Effector memory CD4-positive, alpha-beta T cell (primary cell): ENCODE measurements around the gene UPK3A.
A peak's percentile ranks its signal among the peaks of the same experiment; 100 is the strongest.
"Not testable (repeated sequence)": the region's sequence is repeated elsewhere in the genome, so short reads cannot be mapped to it uniquely, and the experiment has no call there.

Source experiments
- DNase-seq, 3 donors: peaks; one replicate each; pipeline ENCODE4 v3.0.0-alpha.2; 2020
- H3K27ac ChIP-seq: 2 replicates; pipeline ENCODE4 v1.7.0; 2013; ENCODE audit warnings: mild to moderate bottlenecking, low read length, moderate library complexity; ENCODE audit not compliant: insufficient read depth, poor library complexity, severe bottlenecking
- H3K27me3 ChIP-seq: replicated peaks from 2 replicates; pipeline ENCODE4 v1.7.0; 2013; ENCODE audit warnings: mild to moderate bottlenecking, low read length; ENCODE audit not compliant: insufficient read depth, control insufficient read depth, poor library complexity, severe bottlenecking
- H3K36me3 ChIP-seq: 2 replicates; pipeline ENCODE4 v1.7.0; 2013; ENCODE audit warnings: mild to moderate bottlenecking, low read length, moderate library complexity; ENCODE audit not compliant: control insufficient read depth, insufficient read depth
- H3K4me1 ChIP-seq: 2 replicates; pipeline ENCODE4 v1.7.0; 2013; ENCODE audit warnings: low read length, mild to moderate bottlenecking; ENCODE audit not compliant: control insufficient read depth, insufficient read depth, poor library complexity, severe bottlenecking
- H3K4me3 ChIP-seq: 2 replicates; pipeline ENCODE4 v1.7.0; 2013; ENCODE audit warnings: low read length, low read depth, mild to moderate bottlenecking; ENCODE audit not compliant: insufficient read depth, poor library complexity, severe bottlenecking
- H3K9me3 ChIP-seq: 2 replicates; pipeline ENCODE4 v1.7.0; 2013; ENCODE audit warnings: mild to moderate bottlenecking, low read length, moderate library complexity; ENCODE audit not compliant: control insufficient read depth

The UPK3A gene

DNA sequence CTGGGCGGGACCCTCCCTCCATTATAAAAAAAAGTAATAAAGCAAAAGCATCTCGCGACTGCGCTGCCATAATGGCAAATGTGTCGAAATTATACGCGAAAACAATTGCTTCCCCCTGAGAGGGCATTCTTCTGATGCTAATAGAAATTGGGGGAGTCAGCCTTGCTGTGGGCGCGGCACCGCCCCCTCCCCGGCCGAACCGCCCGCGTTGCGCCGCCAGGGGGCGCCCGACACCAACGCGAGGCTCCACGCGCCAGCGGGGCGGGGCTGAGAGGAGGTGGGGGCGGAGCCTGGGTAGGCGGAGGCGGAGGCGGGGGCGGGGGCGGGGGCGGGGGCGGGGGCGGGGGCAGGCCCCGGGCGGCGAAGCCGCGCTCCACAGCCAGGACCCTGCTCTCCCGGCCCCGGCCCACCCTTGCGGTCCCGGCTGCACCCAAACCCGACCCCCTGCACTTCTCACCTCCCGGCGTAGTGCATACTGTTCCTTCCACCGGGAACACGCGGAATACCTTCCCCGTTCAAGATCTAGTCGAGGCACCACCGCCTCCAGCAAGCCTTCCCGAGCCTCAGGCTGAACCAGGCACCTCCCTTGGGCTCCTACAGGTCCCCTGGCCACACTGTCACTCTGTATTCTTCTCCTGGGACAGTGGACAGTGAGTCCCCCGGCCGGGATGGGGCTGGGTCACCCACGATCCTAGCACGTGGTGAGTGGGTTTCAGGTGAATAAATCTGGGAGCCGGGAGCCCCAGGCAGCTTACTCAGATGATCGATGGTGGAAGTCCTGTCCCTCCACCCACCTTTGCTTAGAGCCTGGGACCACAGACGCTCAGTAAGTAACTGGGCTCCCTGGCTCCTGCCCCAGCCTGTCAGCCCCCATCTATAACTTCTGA, 15.5 kb upstream of the UPK3A start:
- Histone ChIP-seq H3K27ac (no peak overlapping the region), H3K27me3 (no peaks in the 10 kb centered on the region), H3K9me3 (no peaks in the 10 kb centered on the region), H3K36me3 (no peaks in the 10 kb centered on the region), H3K4me3 (peak overlapping the region; percentile 63), H3K4me1 (peaks cover 16% of the 10 kb centered on the region)
- DNase-seq, result peak; percentile 78 to 86 (median 84)

DNA sequence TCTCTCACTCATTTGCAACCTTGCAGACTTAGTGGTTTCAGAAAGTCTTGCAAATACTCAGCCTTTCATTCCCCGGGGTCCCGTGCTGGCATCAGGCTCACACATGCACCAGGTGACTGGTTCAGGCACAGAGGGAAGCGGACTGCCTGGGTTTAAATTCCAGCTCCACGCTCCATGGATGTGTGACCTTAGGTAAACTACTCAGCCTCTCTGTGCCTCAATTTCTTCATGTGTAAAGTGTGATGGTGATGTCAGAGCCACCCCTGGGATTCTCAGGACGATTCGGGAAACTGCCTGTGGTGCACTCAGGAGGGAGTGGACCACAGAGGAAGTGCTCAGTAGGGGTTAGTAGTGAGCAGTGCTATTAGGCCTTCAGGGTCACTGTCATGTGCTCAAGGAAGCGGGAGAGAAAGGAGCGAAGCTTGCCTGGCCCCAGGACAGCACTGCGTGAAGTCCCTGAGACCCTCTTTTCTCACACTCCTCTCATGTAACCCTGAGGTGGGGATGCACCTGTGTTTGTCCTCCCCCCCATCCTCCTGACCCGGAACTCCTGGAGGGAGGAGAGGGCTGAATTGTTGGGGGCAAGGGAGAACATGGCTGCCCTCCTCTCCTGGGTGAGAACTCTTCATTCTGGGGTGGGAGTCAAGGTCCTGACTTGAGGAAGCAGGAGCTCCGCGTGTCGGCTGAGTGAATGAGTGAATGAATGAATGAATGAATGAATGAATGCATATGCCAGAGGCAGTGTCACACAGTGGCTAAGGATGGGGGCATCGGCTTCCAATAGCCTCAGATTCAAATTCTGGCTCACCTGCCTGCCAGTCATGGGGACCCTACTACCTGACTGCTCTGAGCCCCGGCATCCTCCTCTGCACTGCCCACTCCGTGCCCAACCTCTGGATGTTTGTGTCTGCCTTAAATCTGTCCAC, 14.4 kb upstream of the UPK3A start:
- Histone ChIP-seq H3K27ac (no peak overlapping the region), H3K9me3 (no peaks in the 10 kb centered on the region), H3K4me1 (peaks cover 16% of the 10 kb centered on the region), H3K4me3 (no peak overlapping the region), H3K27me3 (no peaks in the 10 kb centered on the region), H3K36me3 (no peaks in the 10 kb centered on the region)
- DNase-seq, result no peak

DNA sequence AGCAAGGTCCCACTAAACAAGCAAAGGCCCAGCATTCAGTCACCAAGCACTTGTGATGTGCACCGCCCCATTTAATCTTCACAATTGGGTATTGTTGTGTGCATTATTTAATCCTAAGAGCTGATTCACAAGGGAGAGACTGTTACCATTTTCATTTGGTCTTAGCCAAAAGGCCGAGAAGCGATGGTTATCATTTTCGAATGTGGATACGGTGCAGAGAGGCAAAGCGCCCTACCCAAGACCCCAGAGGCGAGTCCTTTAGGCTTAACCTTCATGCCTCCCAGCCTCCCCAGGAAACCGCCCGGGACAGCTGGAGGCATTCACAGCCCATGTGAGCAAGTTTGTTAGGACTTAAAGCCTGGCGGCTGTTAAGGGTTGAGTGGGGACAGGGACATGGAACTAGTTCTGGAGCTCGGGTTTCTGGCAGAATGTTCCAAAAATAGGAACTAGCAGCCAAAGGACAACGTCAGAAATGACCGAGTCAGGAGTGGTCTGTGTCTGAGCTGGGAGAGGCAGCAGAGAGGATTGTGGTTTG, 13.0 kb upstream of the UPK3A start:
- no peak overlapping the region for H3K27ac ChIP-seq
- no peak overlapping the region for H3K4me3 ChIP-seq
- H3K4me1 ChIP-seq, result peaks cover 16% of the 10 kb centered on the region
- H3K27me3 ChIP-seq, result no peaks in the 10 kb centered on the region
- H3K9me3 ChIP-seq, result no peaks in the 10 kb centered on the region
- H3K36me3 ChIP-seq, result no peaks in the 10 kb centered on the region
- no peak for DNase-seq

DNA sequence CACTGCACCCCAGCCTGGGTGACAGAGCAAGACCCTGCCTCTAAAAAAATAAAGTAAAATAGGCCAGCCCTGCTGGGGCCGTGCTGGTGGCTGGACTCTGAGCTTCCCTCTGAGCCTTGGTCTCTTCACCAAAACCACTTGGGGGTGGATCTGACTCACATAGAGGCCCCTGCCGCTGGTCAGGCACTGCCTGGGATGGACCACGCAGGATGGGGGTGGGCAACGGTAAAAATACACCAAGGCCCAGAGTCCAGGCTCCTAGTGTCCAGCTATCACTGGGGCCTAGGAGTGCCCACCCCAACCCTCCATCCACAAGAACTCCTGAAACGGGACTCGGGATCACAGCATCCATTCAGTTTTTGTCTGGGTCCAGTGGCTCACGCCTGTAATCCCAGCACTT, 12.3 kb upstream of the UPK3A start:
- no peaks in the 10 kb centered on the region for H3K9me3 ChIP-seq
- no peaks in the 10 kb centered on the region for H3K27me3 ChIP-seq
- no peak overlapping the region for H3K4me3 ChIP-seq
- no peak overlapping the region for H3K27ac ChIP-seq
- H3K36me3 ChIP-seq, result no peaks in the 10 kb centered on the region
- DNase-seq, result no peak
- H3K4me1 ChIP-seq, result peaks cover 16% of the 10 kb centered on the region

DNA sequence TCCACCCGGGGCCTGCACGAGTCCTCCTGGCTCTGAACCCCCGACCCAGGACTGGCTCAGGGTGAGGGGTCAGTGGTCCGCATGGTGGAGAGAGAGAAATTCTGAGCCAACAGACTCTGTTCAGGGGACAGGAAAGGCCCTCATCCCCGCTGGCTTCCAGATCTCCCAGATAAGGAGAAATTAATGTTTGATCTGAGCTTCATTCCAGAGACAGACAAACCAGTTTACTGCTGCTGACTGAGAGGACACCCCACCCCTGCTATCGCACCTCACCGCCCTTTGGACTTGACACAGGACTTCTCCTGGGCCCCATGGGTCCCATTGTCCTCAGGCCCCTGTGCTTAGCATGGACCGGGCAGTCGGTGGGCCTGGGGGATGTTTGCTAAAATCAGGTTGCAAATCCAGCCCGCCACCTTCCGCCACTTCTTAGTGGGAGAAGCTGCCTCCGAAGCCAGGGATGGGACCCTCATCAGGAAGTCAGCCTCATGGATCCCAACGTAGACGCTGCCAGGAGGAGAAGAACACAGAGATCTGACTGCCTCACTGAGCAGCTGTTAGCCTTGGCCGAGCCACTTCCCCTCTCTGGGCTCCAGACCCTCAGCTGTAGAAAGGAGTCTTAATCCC, 11.2 kb upstream of the UPK3A start:
- no peaks in the 10 kb centered on the region for H3K9me3 ChIP-seq
- peaks cover 12% of the 10 kb centered on the region for H3K4me1 ChIP-seq
- DNase-seq, result no peak
- H3K27ac ChIP-seq, result no peak overlapping the region
- no peak overlapping the region for H3K4me3 ChIP-seq
- H3K27me3 ChIP-seq, result no peaks in the 10 kb centered on the region
- no peaks in the 10 kb centered on the region for H3K36me3 ChIP-seq

DNA sequence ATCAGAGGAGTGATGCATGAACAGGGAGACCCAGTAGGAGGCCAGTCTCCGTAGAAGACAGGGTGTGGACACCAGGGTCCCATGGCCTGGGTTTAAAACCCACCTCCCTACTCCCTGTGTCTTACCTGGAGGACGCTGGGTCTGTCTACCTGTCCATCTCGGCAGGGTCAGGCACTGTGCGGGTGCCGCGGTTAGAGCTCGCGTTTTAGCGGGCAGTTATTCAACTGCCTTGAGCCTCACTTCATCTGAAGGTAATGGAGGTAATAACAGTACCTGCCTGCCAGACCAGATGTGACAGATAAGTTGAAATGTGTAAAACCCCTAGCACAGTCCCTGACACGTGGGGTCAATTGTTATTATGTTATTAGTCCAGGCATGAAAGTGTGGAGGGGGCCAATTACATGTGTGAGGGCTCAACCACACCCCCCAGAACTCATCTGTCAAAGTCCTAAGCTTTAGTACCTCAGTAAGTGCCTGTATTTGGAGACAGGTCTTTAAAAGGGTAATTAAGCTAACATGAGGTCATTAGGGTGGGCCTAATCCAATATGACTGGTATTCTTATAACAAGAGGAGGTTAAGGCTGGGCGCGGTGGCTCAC, 8.1 kb upstream of the UPK3A start:
- Histone ChIP-seq H3K9me3 (no peaks in the 10 kb centered on the region), H3K36me3 (no peaks in the 10 kb centered on the region), H3K4me1 (no peaks in the 10 kb centered on the region), H3K27ac (no peak overlapping the region), H3K27me3 (no peaks in the 10 kb centered on the region), H3K4me3 (no peak overlapping the region)
- DNase-seq, result no peak

DNA sequence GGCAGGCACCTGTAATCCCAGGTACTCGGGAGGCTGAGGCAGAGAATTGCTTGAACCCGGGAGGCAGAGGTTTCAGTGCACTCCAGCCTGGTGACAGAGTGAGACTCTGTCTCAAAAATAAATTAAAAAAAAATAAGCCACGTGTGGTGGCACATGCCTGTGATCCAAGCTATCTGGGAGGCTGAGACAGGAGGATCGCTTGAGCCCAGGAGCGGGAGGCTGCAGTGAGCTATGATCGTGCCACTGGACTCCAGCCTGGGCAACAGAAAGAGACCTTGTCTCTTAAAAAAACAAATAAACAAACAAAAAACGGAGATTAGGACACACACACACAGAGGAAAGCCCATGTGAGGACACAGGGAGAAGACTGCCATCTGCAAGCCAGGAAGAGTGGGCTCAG, 7.0 kb upstream of the UPK3A start:
- H3K27ac ChIP-seq, H3K9me3 ChIP-seq, H3K27me3 ChIP-seq, DNase-seq, H3K4me1 ChIP-seq, H3K36me3 ChIP-seq, H3K4me3 ChIP-seq: not testable (repeated sequence)

DNA sequence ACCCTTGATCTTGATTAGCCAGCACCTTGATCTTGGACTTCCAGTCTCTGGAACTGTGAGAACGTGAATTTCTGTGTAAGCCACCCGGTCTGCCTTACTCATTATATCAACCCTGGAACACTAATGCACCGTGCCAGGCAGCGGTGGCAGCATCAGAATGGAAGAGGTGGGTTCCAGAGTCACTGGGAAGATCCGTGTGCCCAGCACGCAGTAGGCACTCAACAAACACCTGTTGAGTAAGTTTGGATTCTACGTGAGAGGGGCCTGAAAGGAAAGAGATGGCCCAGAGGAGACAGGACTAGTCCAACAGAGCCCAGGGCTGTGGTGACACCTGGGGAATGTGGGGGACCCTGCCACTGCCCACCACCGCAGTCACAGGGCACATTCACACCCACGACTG, 6.6 kb upstream of the UPK3A start:
- H3K27me3 ChIP-seq, result no peaks in the 10 kb centered on the region
- H3K4me1 ChIP-seq, result no peaks in the 10 kb centered on the region
- H3K4me3 ChIP-seq, result no peak overlapping the region
- H3K9me3 ChIP-seq, result no peaks in the 10 kb centered on the region
- no peak for DNase-seq
- H3K36me3 ChIP-seq, result no peaks in the 10 kb centered on the region
- no peak overlapping the region for H3K27ac ChIP-seq

DNA sequence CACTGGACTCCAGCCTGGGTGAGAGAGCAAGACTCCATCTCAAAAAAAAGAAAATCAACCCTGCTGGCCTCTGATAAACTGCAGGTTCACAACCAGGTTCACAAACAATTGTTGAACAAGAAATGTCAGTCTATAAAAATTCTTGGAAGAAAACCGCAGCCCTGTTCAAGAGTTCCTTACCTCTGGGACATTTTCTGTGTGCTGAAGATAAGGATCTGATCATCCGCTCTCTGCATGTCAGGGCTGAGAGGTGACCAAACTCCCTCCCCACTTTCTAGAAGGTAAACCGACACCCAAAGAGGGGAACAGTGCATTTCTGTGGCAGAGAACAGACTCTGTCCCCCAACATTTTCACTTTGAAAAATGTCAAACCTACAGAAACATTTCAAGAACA, 4.2 kb upstream of the UPK3A start:
- Histone ChIP-seq H3K4me1 (no peaks in the 10 kb centered on the region), H3K36me3 (no peaks in the 10 kb centered on the region), H3K9me3 (no peaks in the 10 kb centered on the region), H3K27me3 (no peaks in the 10 kb centered on the region), H3K27ac (no peak overlapping the region), H3K4me3 (no peak overlapping the region)
- DNase-seq, result no peak
